GM18861 (cell line): ENCODE results near the gene AFAP1.

Source experiments
- ATAC-seq: cut with Tn5 transposase; IDR thresholded peaks from one replicate; pipeline ENCODE4 v1.9.1; 2021; ENCODE audit not compliant: unreplicated experiment

Gene AFAP1

DNA sequence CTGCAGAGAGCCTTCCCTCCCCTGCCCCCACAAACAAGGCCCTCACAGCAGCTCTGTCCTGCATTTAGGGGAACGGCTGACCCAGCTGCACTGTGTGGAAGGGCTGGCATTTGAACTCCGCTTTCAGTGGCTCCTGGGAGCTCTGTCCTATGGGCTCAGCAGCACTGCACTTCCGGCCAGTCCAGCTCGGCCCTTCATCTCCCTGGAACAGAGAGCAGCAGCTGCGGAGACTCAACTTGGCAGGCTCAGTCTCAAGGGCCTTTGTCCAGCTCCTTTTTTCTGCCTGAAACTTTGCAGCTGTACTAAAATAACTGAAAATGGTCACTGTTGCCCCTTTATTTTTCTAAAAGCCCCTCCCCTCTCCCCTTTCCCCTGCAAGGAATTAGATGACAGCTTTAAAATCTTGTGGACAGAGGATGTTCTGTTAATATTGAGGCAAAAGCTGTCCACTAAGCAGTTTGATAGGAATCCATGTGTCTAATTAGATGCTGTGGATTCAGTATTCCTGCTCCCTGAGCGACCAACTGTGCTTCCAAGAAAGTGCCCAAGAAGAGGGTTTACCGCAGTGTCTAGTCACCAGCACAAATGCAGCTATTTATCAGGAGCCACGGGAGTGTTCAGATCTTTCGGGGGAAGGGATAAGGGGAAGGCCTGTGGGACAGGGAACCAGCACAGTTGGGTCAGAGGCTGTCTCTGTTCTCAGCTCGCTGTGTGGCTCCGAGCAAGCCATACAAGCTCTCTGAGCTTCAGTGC, 133.1 kb downstream of the AFAP1 start:
- no peak for ATAC-seq

DNA sequence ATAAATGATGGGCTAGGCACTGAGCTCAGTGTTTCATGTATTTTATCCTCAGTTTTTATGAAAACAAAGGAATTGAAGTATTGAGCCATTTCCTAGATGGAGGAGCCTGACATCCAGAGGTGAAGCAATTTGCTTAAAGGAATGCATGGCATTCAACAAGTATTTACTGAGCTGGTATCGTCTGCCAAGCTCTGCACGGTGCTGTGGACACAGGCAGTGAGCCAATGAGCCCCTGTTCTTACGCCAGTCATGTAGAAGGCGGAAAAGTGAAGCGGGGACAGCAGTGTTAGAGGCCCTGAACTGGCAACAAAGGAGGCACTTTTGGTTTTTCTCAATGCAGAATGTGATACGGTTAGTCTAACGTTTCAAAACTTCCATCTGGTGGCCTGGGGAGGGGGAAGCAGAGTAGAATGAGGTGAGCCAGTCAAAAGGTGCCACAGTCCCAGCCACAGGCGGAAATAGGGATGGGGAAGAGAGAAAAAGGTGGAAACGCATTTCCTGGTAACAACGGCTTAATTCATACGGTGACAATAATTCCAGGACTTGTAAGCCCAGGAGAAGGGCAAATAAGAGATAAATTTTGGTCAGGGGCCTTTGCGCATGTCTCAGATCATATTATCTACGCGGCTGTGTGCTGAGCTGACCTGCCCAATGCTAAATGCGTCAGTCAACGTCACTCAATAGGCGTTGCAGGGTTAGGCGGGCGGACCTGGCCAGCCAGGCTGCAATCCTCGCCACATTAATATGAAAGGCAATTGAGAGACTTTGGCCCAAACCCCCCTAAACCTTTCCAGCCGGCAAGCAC, 133.9 kb downstream of the AFAP1 start:
- no peak for ATAC-seq

DNA sequence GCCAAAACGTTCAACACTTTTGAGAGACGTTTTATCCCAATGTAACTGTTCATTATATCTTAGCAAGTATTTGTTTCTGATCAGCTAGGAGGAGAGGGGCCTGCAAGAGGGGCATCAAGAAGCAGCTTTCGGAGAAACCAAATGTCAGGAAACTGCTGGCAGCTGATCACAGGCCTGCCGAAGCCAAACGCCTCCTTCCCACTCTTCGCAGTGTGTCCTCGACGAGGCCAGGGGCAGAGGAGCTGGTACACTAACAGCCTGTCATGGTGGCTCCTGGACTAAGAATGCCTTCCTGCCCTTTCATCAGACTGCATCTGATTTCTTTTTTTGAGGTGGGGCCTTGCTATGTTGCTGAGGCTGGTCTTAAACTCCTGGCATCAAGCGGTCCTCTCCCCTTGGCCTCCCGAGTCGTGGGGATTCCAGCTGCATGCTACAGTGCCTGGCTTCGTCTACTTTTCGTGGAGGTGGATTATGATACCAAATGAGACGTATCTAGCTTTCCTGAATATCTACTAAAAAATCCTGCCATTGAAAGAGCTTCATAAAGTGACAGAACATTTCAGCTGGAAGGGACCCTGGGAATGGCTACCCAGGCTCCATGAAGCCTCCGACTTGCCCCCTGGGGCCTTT, 134.8 kb downstream of the AFAP1 start:
- no peak for ATAC-seq

DNA sequence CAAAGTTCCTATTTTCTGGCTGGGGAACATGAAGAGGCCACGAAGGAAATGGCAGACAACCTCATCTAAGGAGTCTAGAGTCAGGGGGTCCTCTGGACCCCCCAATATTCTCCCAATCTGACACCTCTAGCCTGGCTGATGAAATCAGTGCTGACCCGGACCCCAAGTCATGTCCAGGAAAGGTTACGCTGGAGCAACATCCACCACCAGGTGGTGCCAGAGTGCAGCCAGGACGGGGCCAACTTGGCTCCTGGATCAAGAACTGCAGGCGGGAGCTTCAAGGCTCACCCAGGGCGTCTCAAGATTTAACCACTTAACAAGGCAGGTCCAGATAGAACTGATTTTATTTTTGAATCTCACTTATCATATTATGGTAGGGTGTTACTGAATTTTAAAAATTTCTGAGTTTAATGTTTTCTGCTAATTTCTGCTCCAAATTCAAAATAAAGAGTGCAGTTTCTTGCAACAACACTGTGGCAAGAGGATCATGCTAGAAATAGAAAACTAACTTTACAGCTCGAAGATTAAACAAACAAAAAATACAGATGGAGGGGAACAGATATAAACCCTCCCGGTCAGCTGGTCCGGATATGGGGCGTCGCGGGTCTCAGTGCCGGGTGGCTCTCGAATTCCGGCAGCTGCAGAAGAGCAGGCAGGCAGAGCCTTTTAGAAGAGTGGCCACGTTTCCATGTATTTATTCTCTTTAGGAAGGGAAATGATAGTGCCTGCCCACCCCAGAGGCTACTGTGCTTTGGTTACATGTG, 135.5 kb downstream of the AFAP1 start:
- ATAC-seq = no peak

DNA sequence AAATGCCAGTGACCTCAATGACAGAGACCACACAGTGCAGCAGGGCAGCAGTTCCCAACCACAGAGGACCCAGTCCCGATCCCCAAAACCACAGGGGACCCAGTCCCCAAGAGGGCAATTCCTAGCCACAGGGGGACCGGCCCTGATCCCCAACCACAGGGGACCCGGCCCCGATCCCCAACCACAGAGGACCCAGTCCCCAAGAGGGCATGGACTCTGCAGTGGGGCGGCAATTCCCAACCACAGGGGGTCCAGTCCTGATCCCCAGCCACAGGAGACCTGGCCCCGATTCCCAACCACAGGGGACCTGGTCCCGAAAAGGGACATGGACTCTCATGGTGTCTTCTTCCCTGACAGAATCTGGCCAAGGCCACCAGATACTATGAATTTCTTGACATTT, 136.3 kb downstream of the AFAP1 start:
- no peak for ATAC-seq

DNA sequence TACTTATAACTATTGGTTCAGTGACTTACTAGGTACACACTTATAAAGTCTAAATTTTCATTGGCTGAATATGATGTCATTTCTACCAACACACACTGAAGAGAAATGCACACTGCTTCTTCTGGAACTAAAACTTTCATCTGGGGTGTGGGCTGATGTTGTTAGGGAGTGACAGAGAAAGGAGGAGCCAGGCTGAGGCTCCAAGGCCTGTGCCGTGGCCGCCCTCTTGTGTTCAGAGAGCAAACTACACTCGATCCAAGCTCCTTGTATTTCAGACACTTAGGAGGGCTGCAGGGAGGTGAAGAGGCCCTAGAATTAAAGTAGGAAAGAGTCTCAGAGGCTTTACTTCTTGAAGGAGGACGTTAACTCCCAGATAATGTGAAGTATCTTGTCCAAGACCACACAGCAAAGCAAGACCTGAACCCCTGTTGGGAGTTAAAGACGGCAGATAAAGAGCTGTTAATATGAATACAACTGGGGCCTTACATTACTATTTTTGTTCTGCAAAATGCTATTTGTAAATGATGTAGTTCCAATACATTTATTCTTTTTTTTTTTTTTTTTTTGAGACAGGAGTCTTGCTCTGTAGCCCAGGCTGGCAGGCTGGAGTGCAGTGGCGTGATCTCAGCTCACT, 137.5 kb downstream of the AFAP1 start:
- ATAC-seq = peak; percentile 74

DNA sequence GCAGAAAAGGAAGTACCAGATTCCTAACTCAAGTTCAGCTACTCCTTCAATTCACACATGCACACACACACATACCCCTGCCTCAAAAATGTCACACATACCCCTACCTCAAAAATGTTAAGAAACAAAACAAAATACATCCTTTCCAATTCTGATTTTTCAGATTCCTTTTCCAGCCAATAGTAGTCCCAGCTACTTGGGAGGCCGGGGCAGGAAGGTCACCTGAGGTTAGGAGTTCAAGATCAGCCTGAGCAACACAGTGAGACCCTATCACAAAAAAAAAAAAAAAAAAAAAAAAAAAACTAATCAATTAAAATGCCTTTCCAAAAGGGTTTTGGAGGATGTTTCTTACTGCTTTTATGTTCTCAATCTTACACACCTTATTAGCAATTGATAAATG, 138.0 kb downstream of the AFAP1 start:
- no peak for ATAC-seq

DNA sequence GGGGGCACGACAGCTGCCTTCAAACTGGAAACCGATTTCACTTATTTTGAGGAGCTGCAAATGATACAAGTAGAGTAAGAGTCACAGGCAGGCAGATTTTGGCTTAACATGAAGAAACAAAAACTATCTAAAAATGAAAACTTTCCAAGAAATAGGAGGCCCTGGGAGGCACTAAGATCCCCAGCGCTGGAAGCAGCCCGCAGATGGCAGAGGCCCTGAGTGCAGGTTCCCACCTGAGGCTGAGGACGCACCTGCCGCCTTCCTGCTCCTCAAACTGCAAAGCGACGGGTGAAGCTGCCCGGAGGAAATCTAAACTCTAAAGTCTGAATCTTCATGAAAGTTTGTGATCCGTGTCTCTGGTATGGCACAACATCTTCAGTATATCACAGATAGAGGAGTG, 138.7 kb downstream of the AFAP1 start:
- no peak for ATAC-seq

DNA sequence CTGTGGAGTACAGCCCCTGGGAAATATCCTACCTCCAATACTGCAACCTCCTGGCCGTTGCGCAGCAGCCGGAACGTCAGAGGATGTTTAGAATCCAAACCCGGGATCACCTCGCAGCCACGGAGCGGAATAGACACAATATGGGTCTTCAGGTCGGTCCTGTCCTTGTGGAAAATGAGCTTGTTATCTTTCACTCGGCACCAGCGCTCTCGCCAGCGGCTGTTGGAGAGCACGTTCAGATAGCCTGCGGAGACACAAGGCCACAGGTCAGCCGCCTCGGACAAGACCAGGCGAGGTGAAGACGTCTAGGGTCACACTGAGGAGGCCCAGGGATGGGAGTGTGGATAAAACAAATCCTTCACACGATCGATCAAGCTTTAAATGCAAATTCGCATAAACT, 139.3 kb downstream of the AFAP1 start:
- no peak for ATAC-seq

DNA sequence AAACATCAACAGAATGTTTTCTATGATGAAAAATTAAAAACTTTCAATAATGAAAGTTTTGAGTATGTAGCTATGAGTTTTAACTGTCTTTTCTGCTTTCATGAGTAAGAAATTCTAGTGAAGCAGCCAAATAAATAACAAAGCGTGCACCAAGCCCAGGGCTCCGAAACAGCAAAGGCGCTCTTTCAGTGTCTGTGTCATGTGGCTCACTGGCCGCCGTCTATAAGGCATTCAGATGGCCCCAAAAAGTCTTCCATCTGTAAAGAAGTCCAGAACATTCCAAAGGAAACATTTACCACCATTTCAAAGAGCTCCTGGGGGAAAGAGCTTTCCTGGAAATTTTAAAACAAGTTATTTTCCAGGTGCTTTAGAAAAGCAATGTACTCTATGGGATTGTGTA, 139.9 kb downstream of the AFAP1 start:
- no peak for ATAC-seq

DNA sequence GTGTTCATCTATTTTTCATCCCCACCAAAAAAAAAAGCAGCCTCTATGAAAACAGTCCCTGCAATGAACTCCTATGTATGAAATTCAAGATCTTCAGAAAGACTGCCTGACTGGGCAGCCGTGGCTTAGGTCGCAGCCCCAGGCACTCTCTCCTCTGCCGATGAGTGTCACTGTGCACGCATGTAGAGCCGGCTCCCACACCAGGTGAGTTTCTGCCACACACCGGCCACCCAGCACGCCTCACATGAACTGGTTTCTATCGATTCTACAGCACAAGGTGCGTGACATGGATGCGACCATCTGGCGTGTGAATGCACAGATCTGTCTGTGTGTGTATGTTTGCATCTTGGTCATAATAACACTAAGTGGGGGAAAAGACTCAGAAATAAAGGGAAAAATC, 140.4 kb downstream of the AFAP1 start:
- no peak for ATAC-seq

DNA sequence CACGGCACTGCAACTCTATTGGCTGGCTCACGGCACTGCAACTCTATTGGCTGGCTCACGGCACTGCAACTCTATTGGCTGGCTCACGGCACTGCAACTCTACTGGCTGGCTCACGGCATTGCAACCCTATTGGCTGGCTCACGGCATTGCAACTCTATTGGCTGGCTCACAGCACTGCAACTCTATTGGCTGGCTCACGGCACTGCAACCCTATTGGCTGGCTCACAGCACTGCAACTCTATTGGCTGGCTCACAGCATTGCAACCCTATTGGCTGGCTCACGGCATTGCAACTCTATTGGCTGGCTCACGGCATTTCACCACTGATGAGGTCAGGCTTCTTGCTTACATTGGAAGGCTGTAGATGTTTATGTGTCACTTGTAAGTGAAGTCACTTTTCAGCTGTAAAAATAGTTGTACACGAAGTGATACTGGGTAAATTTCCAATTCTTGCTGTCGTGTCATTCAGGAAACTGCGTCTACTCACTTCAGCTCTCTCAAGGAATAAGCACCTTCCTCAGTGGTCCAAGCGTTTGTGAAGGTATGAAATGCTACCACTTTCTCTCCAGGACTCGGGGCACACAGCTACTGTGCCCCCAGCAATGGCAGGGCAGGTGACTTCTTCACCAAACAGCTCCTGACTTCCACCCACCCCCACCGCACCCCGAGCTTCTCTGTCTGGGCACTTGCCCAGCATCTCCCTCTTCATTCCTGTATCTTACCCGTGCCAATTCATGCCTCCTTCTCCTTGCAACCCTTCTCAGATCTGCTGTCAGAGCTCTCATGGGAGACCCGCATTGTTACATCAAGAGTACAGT, 141.3 kb downstream of the AFAP1 start:
- ATAC-seq = no peak

DNA sequence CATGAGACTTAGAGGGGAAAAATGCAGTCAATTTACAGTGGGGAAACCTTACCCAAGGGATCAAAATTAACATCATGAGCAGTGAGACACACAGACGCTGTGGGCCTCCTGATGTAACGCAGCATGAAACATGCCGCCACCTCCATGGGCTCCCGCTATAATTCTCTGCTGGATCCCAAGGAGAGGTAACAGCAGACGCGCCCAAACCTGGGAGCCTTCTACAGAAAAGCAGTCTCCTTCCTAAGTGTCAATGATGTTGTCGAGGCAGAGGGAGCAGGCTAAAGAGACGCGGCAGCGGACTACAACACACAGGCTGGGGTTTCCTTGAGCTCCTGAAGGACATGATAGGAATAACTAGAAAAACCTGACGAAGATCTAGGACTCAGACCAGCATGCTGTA, 142.3 kb downstream of the AFAP1 start:
- ATAC-seq = no peak

DNA sequence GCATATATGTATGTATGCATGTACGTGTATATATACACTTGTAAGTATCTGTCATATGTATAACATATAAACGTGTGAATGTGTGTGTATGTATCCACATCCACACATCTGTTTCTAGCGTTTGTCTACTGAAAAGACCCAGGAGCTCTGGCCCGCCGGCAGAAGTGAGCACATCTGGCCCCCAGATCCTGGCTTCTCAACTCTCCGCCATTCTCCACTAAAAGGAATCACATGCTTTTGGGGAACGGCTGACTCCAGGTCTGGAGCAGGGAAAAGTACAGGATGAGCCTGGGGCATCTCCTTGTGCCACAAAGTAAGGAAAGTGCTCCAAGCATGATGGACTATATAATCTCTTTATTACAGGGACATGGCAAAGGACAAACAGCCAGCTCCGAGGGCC, 143.7 kb downstream of the AFAP1 start:
- ATAC-seq = no peak

DNA sequence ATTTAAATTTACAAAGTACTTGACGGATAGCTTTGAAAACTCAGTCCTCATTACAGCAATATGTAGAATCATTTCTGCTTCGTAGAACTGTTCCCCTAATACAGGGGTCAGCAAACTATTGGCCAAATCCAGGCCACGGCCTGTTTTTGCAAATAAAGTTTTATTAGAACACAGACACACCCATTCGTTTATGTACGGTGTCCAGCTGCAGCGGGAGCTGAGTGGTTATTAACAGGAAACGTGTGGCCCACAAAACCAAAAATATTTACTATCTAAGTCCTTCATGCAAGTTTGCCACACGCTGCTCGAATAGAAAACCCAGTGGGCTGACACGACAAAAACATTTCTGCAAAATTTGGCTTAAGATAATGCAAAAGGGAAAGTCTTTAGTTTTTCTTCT, 146.5 kb downstream of the AFAP1 start:
- ATAC-seq = no peak

DNA sequence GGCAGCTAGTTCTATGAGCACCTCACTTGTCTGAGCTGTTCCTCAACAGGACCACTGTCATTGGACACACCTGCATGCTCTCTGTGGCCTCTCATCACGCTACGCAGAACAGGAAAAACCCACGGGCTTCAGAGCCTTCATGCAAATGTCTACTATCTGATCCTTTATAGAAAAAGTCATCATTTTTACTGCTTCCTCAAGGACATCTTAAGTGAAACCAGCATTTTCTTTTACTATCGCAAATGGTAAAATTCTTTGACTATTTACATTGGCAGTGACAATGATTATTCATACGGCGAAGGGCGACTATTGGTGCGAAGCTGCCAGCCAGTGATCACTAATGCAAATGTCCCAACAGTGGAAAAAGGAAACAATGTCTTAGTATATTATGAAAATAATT, 147.0 kb downstream of the AFAP1 start:
- no peak for ATAC-seq

DNA sequence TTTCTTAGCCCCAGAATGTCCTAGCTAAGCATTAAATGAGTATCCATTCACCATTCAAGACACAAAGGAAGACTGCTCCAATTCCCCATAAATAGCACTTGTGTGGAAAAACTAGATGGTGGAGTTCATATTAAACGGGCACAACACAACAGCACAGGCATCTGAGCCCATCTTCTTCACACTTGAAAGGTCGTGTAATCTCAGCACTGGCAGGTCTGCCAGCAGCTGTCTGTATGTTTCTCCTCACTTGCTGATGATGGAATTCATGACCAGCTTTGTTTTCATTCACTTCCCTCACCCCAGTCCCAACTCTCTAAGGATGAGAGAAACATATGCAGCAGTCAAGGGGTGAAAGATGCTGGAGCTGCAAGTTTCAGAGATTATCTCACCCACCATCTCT, 148.7 kb downstream of the AFAP1 start:
- ATAC-seq = no peak

DNA sequence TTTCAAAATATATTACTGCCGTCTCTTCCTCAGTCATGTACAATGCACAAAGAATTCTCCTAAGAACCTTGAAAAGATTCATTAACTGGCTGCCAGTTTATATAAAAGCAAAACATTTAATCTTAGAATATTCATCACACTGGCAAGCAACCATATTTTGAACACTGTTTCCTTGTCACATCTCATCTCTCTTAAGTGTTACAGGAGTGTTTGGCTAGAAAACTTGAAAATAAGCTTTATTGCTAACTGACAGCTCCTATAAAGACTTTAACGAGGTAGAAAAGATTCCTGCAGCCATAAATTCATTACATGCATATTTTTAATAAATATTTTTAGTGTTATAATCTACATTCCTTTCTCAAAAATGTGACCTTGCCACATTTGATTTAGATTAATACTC, 149.6 kb downstream of the AFAP1 start:
- ATAC-seq = no peak

DNA sequence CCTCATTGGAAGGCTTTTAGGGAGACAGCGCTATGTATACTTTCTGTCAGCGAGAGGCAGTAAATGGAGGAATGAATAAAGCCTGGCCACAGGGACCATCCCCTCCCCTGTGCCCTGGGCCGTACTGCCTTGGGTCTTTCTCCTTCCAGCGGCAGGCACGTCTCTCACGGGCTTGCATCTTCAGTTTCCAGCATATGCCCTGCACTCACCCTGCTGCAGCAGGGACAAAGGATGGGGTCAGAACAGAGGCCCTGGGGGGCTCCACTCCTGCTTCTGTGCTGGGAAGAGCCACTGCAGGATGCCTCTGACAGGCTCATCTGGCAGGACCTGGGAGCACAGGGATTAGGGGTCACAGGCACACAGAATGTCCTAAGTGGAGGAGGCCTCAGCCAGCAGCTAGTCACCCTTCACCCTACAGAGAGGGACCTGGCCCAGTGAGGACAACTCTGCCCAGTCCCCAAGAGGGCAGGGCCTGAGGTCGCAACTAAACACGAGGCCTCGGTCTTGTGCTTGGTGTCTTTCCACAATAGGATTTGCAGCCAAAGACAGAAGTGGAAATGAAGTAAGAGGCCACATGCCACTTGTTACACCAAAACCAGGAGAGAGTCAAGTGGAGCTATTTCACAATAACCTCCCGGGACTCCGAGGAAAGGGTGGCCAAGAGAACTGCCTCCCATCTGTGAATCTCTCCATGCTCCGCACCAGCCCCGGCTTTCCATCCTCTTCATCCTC, 150.8 kb downstream of the AFAP1 start:
- ATAC-seq = no peak
